Liver (tissue), 3 donors: ENCODE measurements around the gene ALK.

Source experiments
- EGR1 ChIP-seq, 2 donors: IDR thresholded peaks; 2 replicates each; pipeline ENCODE4 v1.6.1; 2016 to 2018; ENCODE audit warnings: antibody characterized with exemption in 2 of 2, low read depth in 2 of 2
- JUND ChIP-seq, 2 donors: IDR thresholded peaks; 2 replicates each; pipeline ENCODE4 v1.6.1; 2016; ENCODE audit warnings: antibody characterized with exemption in 2 of 2
- NR2F2 ChIP-seq: IDR thresholded peaks from 2 replicates; pipeline ENCODE4 v1.6.1; 2016; ENCODE audit warnings: antibody characterized with exemption
- RAD21 ChIP-seq, 2 donors: IDR thresholded peaks; 2 replicates each; pipeline ENCODE4 v1.6.1; 2016; ENCODE audit warnings: antibody characterized with exemption in 2 of 2, mild to moderate bottlenecking in 2 of 2
- RXRA ChIP-seq, 2 donors: IDR thresholded peaks; 2 replicates each; pipeline ENCODE4 v1.6.1; 2017 to 2018; ENCODE audit warnings: antibody characterized with exemption in 2 of 2, mild to moderate bottlenecking in 1 of 2
- TF ChIP-seq, protein P1 (sequence below): fragments of 150-350 bp; IDR thresholded peaks from 2 replicates; pipeline ENCODE4 v1.5.1; 2017; ENCODE audit warnings: improper control_type of control experiment, low read depth, low read length; ENCODE audit not compliant: missing input control
- TF ChIP-seq, protein P2 (sequence below): IDR thresholded peaks from 2 replicates; pipeline ENCODE4 v1.6.1; 2016; ENCODE audit warnings: antibody characterized with exemption
- TF ChIP-seq, protein P3 (sequence below): IDR thresholded peaks from 2 replicates; pipeline ENCODE4 v1.6.1; 2016; ENCODE audit warnings: antibody characterized with exemption
- donor health status: healthy.
- donor health status: healthy.

DNA sequence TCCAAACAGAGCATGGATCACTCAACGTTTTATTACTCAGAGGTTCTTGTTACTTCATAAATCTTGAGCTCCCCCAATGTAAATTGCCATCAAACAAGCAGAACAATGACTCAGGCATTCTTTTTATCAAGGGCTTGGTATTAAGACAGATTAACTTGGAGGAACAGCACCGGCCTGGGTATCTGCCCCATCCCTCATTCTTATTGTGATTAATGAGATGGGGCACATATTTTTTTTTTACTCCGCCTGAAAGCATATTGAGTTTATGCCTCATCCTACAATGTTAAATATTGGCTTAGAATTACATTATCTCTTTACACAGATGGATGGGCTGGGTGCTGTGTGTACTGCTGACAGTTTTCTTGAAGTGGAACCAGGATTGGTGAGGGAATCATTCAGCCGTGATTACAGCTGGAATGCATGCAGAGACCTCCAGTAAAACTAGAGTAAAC is 418.9 kb downstream of the ALK start:
- TF ChIP-seq, protein P1, sequence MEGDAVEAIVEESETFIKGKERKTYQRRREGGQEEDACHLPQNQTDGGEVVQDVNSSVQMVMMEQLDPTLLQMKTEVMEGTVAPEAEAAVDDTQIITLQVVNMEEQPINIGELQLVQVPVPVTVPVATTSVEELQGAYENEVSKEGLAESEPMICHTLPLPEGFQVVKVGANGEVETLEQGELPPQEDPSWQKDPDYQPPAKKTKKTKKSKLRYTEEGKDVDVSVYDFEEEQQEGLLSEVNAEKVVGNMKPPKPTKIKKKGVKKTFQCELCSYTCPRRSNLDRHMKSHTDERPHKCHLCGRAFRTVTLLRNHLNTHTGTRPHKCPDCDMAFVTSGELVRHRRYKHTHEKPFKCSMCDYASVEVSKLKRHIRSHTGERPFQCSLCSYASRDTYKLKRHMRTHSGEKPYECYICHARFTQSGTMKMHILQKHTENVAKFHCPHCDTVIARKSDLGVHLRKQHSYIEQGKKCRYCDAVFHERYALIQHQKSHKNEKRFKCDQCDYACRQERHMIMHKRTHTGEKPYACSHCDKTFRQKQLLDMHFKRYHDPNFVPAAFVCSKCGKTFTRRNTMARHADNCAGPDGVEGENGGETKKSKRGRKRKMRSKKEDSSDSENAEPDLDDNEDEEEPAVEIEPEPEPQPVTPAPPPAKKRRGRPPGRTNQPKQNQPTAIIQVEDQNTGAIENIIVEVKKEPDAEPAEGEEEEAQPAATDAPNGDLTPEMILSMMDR, result no peak
- TF ChIP-seq EGR1 (IDR thresholded peaks at IDR 0.05; ENCODE audit: low read depth in 2 of 2), result no peak
- no peak for TF ChIP-seq NR2F2
- TF ChIP-seq, protein P2, sequence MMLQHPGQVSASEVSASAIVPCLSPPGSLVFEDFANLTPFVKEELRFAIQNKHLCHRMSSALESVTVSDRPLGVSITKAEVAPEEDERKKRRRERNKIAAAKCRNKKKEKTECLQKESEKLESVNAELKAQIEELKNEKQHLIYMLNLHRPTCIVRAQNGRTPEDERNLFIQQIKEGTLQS, result no peak
- no peak for TF ChIP-seq RXRA (IDR thresholded peaks at IDR 0.05)
- no peak for TF ChIP-seq RAD21 (IDR thresholded peaks at IDR 0.05)
- TF ChIP-seq, protein P3, sequence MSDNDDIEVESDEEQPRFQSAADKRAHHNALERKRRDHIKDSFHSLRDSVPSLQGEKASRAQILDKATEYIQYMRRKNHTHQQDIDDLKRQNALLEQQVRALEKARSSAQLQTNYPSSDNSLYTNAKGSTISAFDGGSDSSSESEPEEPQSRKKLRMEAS, result no peak
- no peak for TF ChIP-seq JUND (IDR thresholded peaks at IDR 0.05)
